NCI-H526 treated with DMSO at 0.1 percent for 48 hours (cell line): Measurements from ENCODE around the gene NFIB.

Experiments
- DNase-seq: peaks from one replicate; lab custom pipeline; 2025; lab: John Stamatoyannopoulos, UW

Gene NFIB

DNA sequence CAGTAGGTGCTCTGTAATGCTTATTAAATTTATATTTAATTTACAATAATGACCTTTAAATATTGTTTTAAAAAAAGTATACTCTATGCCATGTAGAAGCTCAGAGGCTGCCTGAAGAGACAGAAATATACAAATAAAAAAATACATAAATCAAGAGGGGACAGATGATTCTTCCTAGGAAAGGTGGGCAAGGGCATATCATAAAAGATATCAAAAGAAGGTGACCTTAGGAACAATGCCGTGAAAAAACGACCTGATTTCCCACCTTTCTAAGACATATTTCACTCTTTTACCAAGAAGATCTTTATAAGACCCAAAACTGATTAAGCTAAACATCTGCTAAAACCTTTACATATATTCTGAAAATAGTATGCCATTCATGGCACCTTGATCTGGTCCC is 128.9 kb downstream of the NFIB start:
- no peak for DNase-seq

DNA sequence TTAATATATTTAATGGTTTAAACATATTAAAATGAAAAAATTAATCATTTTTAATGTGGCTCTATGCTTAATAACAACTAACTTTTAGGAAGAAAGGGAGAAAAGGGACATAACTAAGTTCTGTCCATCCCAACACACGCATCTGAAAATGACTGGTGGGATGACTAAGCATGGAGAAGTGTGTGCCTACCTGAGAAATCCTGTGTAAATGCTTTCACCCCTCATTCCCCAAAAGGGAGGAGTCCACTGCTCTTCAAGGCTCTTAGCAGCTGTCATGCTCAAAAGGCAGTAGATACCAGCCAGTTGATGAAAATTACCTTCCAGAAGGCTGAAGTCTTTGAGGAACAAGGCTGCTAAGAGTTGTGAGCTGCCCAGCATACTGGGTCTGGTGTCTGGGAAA is 130.9 kb downstream of the NFIB start:
- DNase-seq = no peak

DNA sequence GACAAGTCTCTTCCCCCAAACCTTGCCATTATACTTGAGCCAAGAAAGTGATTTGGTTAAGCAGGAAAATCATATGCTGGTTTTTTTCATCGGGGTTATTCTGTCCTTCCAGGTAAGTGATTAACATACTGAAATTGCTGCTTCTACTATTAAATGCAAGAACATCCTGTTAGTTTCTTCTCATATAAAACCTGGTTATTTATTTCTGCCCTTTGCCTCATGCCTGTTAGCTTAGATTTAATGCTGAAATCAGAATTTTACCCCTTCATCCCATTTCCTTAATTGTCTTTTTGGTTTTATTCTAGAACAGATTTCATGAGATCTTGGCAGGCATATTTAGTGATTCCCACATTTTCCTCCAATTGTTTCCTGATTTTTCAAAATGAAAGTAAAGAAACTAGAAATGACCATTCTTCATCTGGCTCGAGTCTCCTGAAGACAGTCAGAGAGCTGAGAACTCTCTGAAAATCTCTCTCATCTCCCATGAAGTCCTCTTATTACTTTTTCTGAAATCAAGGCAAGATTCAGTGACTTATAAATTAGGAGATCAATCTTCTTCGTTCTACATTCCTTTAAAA is 132.9 kb downstream of the NFIB start:
- no peak for DNase-seq

DNA sequence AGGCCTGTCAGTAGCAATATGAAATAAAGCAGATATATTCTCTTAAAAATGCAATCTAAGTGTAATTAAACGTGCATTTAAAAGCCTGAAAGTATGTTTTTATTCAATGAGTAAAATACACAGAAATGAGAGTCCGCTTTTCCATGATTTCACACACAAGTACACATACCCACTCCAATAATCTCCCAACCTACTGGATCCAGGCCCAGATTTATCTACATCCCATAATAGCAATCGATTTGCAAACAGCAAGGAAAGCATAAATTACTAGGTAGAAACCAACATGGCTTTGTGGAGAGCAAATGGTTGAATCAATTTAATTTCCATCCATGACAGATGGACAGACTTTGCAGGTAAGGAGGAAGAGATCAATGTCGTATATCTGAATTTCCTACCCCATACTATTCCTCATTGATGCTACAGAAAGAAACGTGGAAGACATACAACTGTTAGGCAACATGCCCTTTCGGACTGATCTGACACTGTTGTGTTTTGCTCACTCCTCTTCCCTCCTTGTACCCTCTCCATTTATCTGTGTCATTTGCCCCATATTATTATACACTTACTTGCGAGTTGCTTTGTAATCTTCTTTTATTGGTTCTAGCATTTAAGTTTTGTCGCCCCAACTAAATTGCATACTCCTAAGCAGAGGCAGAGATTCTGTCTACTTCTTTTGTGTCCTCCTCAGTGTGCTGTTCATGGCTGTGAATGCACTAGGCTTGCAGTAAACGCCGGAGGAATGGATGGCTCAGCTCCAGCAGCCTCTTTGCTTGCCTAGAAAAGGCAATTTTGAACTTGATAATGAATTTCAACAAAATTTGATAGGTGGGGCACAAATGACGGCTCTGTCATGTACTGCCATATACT is 133.6 kb downstream of the NFIB start:
- no peak for DNase-seq

DNA sequence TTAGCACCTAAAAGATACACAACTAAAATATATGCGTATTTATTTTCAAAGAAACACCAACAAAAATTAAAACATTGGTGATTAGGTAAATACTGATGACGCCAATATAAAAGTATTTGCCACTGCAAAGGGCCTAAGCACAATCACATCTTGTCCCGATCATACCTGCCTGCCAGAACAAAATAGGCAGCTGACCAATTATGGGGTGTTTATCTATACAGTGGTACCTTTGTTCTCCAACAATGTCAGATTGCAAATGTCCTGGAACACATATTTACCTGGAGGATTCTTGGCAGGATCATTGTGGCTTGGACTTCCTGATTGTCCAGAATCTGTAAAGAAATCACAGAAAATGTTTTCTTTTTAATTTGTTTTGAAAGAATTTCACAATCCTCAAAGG is 134.5 kb downstream of the NFIB start:
- peak; percentile 43 for DNase-seq

DNA sequence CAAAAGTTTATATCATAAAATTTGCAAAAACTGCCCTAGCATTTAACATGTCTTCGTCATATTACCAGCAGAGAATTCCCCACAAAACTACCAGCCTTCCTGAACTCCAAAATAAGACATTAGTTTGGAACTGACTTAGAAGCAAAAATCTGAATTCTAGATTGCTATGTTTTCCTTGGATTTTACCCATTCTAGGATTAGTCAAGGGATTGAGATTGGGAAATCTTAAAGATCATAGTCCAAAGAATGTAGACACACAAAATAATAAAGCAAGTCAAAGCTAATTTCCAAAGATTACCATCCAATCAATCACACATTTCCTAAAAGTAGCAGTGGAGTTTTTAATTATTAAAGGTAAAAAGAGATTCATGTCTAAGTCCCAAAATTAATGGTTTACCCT is 138.2 kb downstream of the NFIB start:
- DNase-seq = no peak

DNA sequence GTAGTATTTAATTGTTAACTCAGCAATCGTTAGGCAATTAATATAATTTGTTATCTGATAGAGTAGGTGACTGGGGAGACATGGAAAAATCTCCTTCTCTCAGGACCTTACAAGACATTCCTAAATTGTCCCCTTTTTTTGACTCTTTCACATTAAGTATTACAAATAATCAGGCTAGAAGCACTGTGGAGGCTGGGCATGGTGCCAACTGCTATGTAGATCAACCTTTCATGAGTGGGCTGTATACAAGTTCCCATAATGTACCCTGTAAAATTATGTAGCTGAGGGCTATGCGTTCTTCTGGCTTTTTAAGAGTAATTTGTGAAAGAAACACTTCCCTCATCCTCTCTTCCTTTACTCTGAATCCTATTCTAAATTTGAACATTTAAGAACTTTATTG is 140.2 kb downstream of the NFIB start:
- no peak for DNase-seq

DNA sequence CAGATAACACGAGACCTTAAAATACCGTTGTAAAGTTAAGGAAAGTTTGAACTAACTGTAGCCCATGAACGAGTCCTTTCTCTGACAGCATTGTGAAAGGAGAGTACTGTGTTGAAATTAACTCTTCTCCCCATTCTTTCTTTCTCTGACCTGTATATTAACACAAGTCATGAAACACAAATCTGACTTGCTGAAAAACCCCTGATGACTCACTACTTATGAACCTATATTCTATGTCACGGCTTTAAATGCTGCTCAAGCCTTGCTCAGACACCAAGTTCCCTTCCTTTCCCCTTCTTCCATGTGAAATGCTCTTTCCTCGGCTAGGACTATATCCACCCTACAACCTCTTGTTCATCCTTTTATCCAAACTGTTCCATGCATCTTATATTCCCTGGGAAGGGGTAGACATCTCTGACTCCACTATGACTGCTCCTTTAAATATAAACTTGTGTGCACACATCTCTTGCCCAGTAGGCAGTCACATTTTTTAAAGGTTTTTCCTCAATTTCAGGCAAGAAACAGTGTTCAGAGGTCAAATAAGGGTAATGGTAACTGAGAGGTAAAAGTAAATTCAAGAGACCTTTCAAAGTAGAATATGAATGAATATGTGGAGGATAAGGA is 142.9 kb downstream of the NFIB start:
- DNase-seq = no peak

DNA sequence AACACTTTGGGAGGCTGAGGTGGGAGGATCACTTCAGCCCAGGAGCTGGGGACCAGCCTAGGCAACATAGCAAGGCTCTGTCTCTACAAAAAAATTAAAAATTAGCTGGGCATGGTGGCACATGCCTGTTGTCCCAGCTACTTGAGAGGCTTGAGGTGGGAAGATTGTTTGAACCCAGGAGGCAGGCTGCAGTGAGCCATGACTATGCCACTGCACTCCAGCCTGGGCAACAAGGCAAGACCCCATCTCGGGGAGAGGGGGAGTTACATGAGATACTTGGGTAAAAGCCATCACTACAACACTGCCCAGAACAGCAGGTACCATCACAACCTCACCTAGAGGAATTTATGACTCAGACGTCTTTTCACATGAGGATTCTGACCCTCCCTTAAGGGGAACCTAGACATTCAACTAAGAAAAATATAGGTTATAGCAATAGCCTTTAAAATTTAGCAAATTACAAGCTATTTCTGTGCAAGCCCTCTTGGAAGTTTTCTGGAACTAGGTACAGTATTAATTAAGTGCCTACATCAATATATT is 143.5 kb downstream of the NFIB start:
- DNase-seq = no peak

DNA sequence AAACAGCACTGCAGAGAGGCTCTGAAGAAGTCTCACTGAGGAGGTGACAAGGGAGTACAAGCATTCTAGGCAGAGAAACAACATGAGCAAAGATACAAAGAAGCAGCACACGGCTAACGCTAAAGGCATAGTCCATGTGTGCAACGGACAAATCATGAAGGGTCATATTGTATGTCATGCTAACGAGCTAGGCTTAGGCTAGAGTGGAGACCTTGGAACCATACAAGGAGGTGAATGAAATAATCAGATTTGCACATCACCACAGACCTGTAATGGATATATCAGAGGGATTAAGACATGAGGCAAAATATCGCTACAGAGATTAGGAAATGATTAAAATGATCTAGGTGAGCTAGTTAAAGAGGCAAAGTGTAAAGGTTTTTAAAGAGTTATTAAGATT is 145.6 kb downstream of the NFIB start:
- no peak for DNase-seq

DNA sequence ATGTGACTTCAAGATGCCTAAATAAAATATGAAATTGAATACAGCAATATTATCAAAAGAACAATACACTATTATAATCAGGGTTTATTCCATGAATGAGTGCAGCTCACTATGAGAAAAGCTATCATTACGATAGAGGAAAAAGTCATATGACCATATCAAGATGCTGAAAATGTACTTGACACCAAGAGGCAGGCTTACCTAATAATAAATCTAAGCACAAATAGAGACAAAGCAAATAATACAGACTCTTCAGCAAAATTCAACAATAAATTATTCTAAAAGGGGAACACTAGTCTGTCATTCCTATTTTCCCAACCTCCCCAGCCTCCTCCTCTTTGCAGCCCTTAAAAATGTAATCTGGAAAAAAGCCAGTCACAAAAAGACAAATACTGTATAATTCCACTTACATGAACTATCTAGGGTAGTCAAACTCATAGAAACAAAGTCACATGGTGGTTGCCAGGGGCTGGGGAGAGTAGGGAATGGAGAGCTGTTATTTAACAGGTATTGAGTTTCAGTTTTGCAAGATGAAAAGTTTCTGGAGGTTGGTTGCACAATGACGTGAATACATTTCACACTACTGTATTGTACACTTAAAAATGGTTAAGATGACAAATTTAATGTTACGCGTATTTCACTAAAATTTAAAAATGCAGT is 148.4 kb downstream of the NFIB start:
- DNase-seq = no peak

DNA sequence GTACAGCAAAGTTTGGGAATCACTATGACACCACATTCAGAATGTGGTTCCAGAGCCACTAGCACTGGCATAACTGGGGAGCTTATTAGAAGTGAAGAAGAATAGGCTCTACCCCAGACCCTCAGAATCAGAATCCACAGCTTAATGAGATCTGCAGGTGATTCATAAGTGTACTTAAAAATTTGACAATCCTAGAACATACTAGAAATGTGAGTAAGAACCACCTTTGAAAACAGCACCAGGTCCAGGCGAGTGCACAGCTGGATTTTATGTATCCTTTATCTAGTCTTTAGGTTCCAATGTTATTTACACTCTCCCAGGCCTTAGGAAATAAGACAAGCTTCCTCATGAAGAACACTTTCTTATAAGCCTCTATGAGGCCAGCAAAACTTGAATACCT is 149.0 kb downstream of the NFIB start:
- no peak for DNase-seq

DNA sequence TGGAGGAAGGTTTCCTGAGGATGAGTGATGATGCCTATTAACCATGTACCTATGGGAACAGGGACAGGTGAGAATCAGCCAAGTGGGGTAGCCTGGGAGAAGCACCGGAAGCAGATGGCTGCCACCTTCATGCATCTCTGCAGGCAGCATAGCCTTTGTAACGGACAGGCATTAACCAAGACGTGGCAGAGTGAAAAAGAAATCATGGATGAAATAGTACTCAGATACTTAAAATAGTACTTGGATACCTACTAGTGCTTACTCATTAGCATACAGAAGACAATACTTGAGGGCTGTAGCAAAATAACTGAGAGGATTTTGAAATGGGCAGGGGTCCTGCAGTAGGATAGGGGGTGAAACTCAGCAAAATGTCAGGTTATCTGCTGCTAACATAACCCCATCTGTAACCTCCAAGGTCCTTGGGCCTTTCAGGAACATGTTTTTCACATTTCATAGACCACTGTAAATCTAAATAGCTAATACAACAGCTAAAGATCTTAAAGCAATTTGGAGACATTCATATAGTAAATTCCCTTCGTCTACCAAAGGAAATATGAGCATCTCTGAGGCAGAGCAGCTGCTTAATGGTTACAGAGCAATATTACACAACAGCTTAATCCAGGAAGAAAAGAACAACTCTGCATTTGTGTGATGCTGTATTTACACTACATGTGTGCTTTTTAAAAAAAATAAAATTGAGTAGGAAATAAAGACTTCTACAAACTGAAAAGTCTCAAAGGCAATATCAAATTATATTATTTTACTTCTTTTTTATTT is 154.3 kb downstream of the NFIB start:
- no peak for DNase-seq

DNA sequence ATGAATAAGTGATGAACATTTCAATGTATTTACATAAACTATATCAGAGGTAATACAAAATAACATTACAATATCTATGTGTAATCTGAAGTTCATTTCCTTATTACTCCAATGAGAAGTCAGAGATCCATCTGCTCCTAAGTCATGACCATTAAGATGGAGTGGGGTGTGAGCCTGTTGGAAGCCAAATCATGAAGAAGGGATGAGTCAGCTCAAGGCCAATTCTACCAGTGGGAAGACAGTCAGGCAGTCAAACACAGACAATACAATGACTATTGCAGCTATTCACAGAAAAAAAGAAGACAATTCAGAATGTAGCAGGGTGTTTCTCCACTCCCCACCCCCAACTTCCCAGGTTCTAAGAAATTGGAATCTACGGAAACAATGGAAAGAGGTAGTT is 155.0 kb downstream of the NFIB start:
- no peak for DNase-seq

DNA sequence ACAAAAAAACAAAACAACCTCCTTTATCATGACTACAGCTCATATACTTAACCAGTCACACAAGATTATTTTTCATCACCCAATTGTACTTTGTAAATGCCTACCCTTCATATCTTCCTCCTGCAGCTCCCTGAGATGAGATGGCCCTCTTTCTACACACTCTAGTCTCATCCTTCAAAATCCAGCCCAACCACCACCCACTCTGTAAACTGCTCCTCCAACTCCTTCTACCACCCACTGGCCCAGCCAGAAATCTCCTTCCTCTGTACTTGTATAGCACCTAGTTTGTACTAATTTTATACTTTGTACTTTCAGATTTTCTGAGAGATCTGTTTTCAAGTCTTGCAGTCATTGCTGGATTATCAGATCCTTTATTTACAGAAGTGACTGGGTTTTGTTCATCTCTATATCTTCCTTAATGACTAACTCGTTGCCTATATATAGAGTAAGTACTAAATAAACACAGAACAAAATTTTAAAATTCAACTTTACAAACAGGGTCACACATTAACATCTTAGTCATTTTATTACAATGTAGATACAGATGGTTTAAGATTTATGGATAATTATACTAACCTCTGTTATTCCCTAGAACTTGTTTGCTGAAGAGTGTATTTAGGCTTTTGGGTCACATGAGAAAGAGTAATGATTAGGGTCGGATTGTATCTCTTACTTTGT is 155.7 kb downstream of the NFIB start:
- no peak for DNase-seq

DNA sequence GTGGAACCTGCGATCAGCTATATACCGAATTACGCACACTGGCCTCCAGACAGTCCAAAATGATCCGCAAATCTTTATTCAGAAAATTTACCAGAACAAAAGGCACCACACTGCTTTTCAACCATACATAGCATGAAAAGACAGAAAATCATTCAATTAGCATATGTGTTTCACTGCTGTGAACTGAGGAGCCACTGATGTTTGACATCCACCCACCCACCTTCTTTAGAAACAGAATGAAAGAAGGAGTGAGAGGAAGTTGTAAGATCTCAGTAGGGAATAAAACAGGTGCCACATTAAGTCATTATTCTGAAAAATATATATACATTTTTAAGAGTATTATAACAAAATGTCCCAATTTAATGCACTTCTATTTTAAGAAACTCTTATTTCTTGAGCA is 156.8 kb downstream of the NFIB start:
- DNase-seq = no peak

DNA sequence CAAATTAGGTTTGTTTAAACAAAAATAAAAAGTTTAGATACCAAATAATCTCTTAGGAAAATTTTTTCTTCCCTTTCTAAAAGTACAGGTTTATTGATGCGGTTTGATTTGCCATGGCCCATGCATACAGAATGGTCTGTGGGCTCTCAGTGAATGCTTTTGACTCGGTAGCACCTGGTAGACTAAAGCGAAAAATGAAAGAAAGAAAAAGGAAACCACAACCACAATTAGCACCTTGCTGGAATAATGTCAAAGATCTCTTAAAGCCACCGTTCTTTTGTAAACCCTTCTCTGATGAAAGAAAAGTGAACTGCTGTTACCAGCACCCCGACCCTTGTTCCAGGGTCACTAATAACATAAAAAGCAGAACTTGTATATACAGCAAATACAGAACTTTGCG is 157.9 kb downstream of the NFIB start:
- DNase-seq = no peak

DNA sequence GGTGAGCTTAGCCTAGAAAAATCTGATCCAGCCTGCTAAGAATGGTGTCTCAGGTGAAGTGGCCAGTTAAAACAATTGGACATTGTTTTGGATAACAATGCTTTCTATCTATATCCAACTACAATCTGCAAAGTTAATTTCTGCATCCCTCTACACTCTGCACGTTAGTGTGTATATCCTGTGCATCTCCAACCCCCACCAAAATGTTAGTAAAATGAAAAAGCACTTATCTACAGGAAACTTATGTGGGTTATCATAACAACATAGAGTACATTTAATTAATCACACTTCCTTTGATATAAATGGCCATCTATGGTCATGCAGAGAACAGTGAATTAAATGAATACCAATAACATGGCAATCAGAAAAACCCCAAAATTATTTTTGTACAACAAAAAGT is 158.7 kb downstream of the NFIB start:
- DNase-seq = no peak

DNA sequence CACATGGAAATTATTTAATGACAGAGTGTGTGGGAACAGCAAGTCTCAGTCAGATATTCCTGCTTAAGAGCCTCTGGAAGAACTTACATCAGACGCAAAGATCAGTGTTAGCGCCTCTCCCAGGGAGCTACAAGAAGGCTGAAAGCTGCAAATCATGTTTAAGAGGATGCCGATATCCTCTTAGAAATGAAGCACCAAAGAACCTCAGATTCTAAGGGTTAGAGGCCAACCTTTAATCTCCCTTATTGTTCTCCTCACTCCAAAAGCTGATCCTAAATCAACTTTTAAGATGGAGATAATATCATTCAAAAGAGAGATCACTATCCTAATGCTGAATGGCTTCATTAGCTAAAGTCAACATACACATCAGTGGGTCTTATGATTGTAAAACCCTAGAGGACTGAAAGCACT is 160.6 kb downstream of the NFIB start:
- DNase-seq = peak; percentile 56

DNA sequence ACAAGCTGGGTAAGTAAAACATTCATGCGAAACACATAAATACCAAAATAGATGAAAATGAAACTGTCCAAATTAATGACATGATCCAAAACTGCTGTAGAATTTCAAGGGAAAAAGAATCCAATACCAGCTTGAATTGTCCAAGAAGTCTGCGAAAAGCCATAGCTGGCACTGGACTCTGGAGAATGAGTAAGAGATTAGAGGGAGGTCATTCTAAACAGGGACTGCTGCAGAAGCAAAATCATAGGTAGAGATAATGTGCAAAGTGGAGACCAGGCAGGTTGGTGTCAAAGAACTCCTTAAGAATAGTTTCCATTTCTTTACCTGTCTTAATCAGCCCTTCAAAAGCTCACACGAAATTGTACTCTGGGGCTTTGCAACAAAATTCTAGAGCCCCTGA is 162.5 kb downstream of the NFIB start:
- DNase-seq = no peak

DNA sequence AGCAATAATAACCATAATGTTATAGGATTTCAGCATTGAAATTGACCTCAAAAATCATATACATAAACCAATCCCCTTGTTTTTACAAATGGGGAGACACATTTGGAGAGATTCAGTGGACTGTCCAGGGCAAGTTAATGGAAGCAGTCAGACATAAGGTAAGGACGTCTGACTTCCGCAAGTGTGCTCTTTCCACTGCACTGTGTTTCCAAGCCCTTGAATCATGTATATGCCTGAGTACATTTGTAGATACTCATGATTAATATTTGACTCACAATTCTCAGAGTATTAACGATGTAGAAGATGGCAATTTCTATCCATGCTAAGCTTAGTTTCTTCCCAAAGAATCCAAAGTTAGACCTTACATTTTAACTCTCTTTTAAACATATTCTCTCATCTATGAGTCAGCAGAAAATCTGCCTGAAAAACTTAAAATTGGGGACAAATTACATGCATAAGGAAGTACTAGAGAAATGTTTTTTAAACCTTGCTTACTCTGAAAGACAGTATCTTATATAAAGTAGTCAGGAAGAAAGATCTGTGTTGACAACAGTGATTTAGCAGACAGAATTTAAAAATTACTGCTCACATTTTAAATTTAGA is 165.3 kb downstream of the NFIB start:
- DNase-seq = no peak
